ENCODE measurements around the gene APOC3.

APOC3 gene

GRCh38 chr11:116849060-116849459, 19.4 kb downstream of the APOC3 start:
- TF ChIP-seq SIN3A (IDR thresholded peaks at IDR 0.05; ENCODE audit: borderline replicate concordance, insufficient read depth, low read length) = no peak
- TF ChIP-seq FOXP2 (optimal IDR thresholded peaks at IDR 0.05; ENCODE audit: borderline replicate concordance, extremely low read depth, extremely low read length, insufficient read depth) = no peak
- TF ChIP-seq POLR2AphosphoS5 (IDR thresholded peaks at IDR 0.05; ENCODE audit: low read depth, low read length) = no peak
- TF ChIP-seq TAF1 (IDR thresholded peaks at IDR 0.05; ENCODE audit: borderline replicate concordance, insufficient read depth, low read length) = no peak
- no peak for TF ChIP-seq REST (IDR thresholded peaks at IDR 0.05; ENCODE audit: insufficient read depth in 1 of 2, low read depth in 2 of 2, low read length in 2 of 2)

GRCh38 chr11:116849486-116849885, 19.8 kb downstream of the APOC3 start:
- TF ChIP-seq REST (IDR thresholded peaks at IDR 0.05; ENCODE audit: insufficient read depth in 1 of 2, low read depth in 2 of 2, low read length in 2 of 2) (no peak), TAF1 (IDR thresholded peaks at IDR 0.05; ENCODE audit: borderline replicate concordance, insufficient read depth, low read length) (no peak), POLR2AphosphoS5 (IDR thresholded peaks at IDR 0.05; ENCODE audit: low read depth, low read length) (no peak), FOXP2 (optimal IDR thresholded peaks at IDR 0.05; ENCODE audit: borderline replicate concordance, extremely low read depth, extremely low read length, insufficient read depth) (no peak)

GRCh38 chr11:116851626-116852025, 21.9 kb downstream of the APOC3 start:
- TF ChIP-seq REST (IDR thresholded peaks at IDR 0.05; ENCODE audit: insufficient read depth in 1 of 2, low read depth in 2 of 2, low read length in 2 of 2) (no peak), FOXP2 (optimal IDR thresholded peaks at IDR 0.05; ENCODE audit: borderline replicate concordance, extremely low read depth, extremely low read length, insufficient read depth) (no peak), POLR2AphosphoS5 (IDR thresholded peaks at IDR 0.05; ENCODE audit: low read depth, low read length) (no peak), TAF1 (IDR thresholded peaks at IDR 0.05; ENCODE audit: borderline replicate concordance, insufficient read depth, low read length) (no peak), SIN3A (IDR thresholded peaks at IDR 0.05; ENCODE audit: borderline replicate concordance, insufficient read depth, low read length) (no peak)

- no peak for TF ChIP-seq FOXP2 (optimal IDR thresholded peaks at IDR 0.05; ENCODE audit: borderline replicate concordance, extremely low read depth, extremely low read length, insufficient read depth)
- TF ChIP-seq POLR2AphosphoS5 (IDR thresholded peaks at IDR 0.05; ENCODE audit: low read depth, low read length) = no peak
- TF ChIP-seq SIN3A (IDR thresholded peaks at IDR 0.05; ENCODE audit: borderline replicate concordance, insufficient read depth, low read length) = no peak
- no peak for TF ChIP-seq TAF1 (IDR thresholded peaks at IDR 0.05; ENCODE audit: borderline replicate concordance, insufficient read depth, low read length)
- no peak for TF ChIP-seq REST (IDR thresholded peaks at IDR 0.05; ENCODE audit: insufficient read depth in 1 of 2, low read depth in 2 of 2, low read length in 2 of 2)
Measured at GRCh38 chr11:116852261-116853031, 22.7 kb downstream of the APOC3 start.

Measured in PFSK-1 (cell line).